Measurements from ENCODE around the gene LSMEM2.
"Not testable (repeated sequence)": the region's sequence is repeated elsewhere in the genome, so short reads cannot be mapped to it uniquely, and the experiment has no call there.

Gene LSMEM2

GRCh38 chr3:50266017-50266416 lies 12.9 kb upstream of the LSMEM2 start:
- DNase-seq, result no peak

- no peak for DNase-seq
Observed at GRCh38 chr3:50266836-50267235, 12.1 kb upstream of the LSMEM2 start.

- peak; percentile 16 for DNase-seq
Observed at GRCh38 chr3:50267280-50267913, 11.5 kb upstream of the LSMEM2 start.

GRCh38 chr3:50268276-50268675 lies 10.6 kb upstream of the LSMEM2 start:
- DNase-seq, result no peak

- no peak for DNase-seq
Observed at GRCh38 chr3:50268703-50269451, 10.0 kb upstream of the LSMEM2 start, which contains the start of gene SEMA3B. TSS of gene SEMA3B (plus strand) at chr3:50269147. CDS start at chr3:50269241, 94 bp downstream.

- no peak for DNase-seq
Observed at GRCh38 chr3:50269460-50269859, 9.4 kb upstream of the LSMEM2 start.

GRCh38 chr3:50269977-50270413 lies 8.9 kb upstream of the LSMEM2 start:
- DNase-seq, result no peak

GRCh38 chr3:50270422-50271224 lies 8.3 kb upstream of the LSMEM2 start:
- no peak for DNase-seq

GRCh38 chr3:50271314-50271936 lies 7.5 kb upstream of the LSMEM2 start:
- DNase-seq, result no peak

GRCh38 chr3:50272538-50272910 lies 6.4 kb upstream of the LSMEM2 start:
- DNase-seq, result not testable (repeated sequence)

GRCh38 chr3:50272911-50273688 lies 5.8 kb upstream of the LSMEM2 start:
- DNase-seq, result peak; percentile 54

- no peak for DNase-seq
Observed at GRCh38 chr3:50273689-50274065, 5.2 kb upstream of the LSMEM2 start.

GRCh38 chr3:50274371-50275104 lies 4.3 kb upstream of the LSMEM2 start:
- no peak for DNase-seq

- no peak for DNase-seq
Observed at GRCh38 chr3:50275141-50275995, 3.5 kb upstream of the LSMEM2 start.

- DNase-seq, result no peak
Observed at GRCh38 chr3:50275996-50276761, 2.7 kb upstream of the LSMEM2 start.

GRCh38 chr3:50276762-50277101 lies 2.2 kb upstream of the LSMEM2 start:
- no peak for DNase-seq

GRCh38 chr3:50278123-50278879 lies 586 bp upstream of the LSMEM2 start:
- no peak for DNase-seq

GRCh38 chr3:50279255-50280016 lies 549 bp downstream of the LSMEM2 start:
- DNase-seq, result no peak
